H1 (cell line): ENCODE results near the gene CFAP61. TPM values are rescaled to one million over a fixed set of nuclear protein-coding genes. Genes with fewer than 3 reads are reported as not detected.

Source experiments
- CTCF ChIA-PET: fragments of 300-600 bp; sonication (Branson Sonifier 250); formaldehyde crosslinking; loops from one replicate; lab custom pipeline; 2021; ENCODE audit not compliant: partially characterized antibody; lab: Charles Lee
- POLR2A ChIA-PET: fragments of 300-600 bp; sonication (Branson Sonifier 250); formaldehyde crosslinking; loops from one replicate; lab custom pipeline; 2021; ENCODE audit warnings: inconsistent platforms; ENCODE audit not compliant: partially characterized antibody; lab: Charles Lee
- DNase-seq, 2 experiments: peaks; one replicate each; pipeline versions ENCODE4 v3.0.0 to v3.0.0-alpha.2; 2010 to 2022; ENCODE audit warnings: low spot score in 2 of 2, low read depth in 1 of 2, mixed read lengths in 1 of 2
- FAIRE-seq: peaks from 2 replicates; lab custom pipeline; 2011; peaks lifted over from hg19 to GRCh38; lab: Jason Lieb, UNC
- H2AFZ ChIP-seq: 2 replicates; pipeline ENCODE4 v1.8.1; 2012; ENCODE audit warnings: low read length, inconsistent platforms
- H2AK5ac ChIP-seq: 2 replicates; pipeline ENCODE4 v1.6.1; 2013; ENCODE audit warnings: low read depth, low read length
- H2BK120ac ChIP-seq: replicated peaks from 2 replicates; pipeline ENCODE3; 2013; ENCODE audit warnings: low read depth, low read length, inconsistent platforms
- H2BK12ac ChIP-seq: 2 replicates; pipeline ENCODE4 v1.6.1; 2013; ENCODE audit warnings: low read depth, low read length
- H2BK15ac ChIP-seq: 2 replicates; pipeline ENCODE4 v1.6.1; 2013; ENCODE audit warnings: low read length
- H2BK20ac ChIP-seq: 2 replicates; pipeline ENCODE4 v1.6.1; 2013; ENCODE audit warnings: low read length
- H2BK5ac ChIP-seq: 2 replicates; pipeline ENCODE4 v1.6.1; 2013; ENCODE audit warnings: low read depth, low read length
- H3K14ac ChIP-seq: 2 replicates; pipeline ENCODE4 v1.6.1; 2013; ENCODE audit warnings: inconsistent platforms; ENCODE audit not compliant: insufficient read length
- H3K18ac ChIP-seq: 2 replicates; pipeline ENCODE4 v1.6.1; 2013; ENCODE audit warnings: low read length; ENCODE audit errors: extremely low read depth
- H3K23ac ChIP-seq: 2 replicates; pipeline ENCODE4 v1.6.1; 2013; ENCODE audit warnings: inconsistent platforms; ENCODE audit not compliant: insufficient read length
- H3K23me2 ChIP-seq: 2 replicates; pipeline ENCODE4 v1.6.1; 2013; ENCODE audit warnings: low read depth, low read length
- H3K27ac ChIP-seq: 2 replicates; pipeline ENCODE4 v1.6.1; 2011; ENCODE audit warnings: low read depth, low read length, inconsistent platforms
- H3K27me3 ChIP-seq, 4 experiments: replicated peaks in 1 of 4; 1 replicate in 1 of 4; 2 replicates in 3 of 4; pipeline versions ENCODE4 v1.6.1 to v1.8.1; 2011 to 2013; ENCODE audit warnings: low read length in 3 of 4, mild to moderate bottlenecking in 3 of 4, inconsistent platforms in 2 of 4, mixed read lengths in 2 of 4, moderate library complexity in 1 of 4; ENCODE audit not compliant: control insufficient read depth in 3 of 4, insufficient read depth in 3 of 4; ENCODE audit errors: extremely low read depth in 1 of 4
- H3K36me3 ChIP-seq, 4 experiments: 2 replicates each; pipeline versions ENCODE4 v1.6.1 to v1.8.1; 2011 to 2013; ENCODE audit warnings: mild to moderate bottlenecking in 4 of 4, low read length in 3 of 4, moderate library complexity in 2 of 4, control low read depth in 1 of 4, inconsistent platforms in 1 of 4; ENCODE audit not compliant: insufficient read depth in 4 of 4, control insufficient read depth in 2 of 4
- H3K4ac ChIP-seq: replicated peaks from 2 replicates; pipeline ENCODE3; 2013; ENCODE audit warnings: low read length, low read depth, mixed read lengths, inconsistent platforms; ENCODE audit not compliant: insufficient read length
- H3K4me1 ChIP-seq, 4 experiments: replicated peaks in 1 of 4; 1 replicate in 1 of 4; 2 replicates in 3 of 4; pipeline versions ENCODE4 v1.6.1 to v1.8.1; 2011 to 2013; ENCODE audit warnings: low read length in 3 of 4, inconsistent platforms in 2 of 4, mixed read lengths in 1 of 4; ENCODE audit not compliant: insufficient read depth in 4 of 4, control insufficient read depth in 3 of 4
- H3K4me2 ChIP-seq, 2 experiments: 2 replicates each; pipeline versions ENCODE4 v1.6.1 to v1.8.1; 2011 to 2013; ENCODE audit warnings: low read depth in 2 of 2, low read length in 2 of 2, control low read depth in 1 of 2, inconsistent platforms in 1 of 2, mild to moderate bottlenecking in 1 of 2; ENCODE audit not compliant: insufficient read depth in 1 of 2
- H3K4me3 ChIP-seq, 4 experiments: fragments of 200-600, 300-600 bp in 1 of 4; sonication (generic), shearing (Covaris generic), sonication (Bioruptor Twin) in 1 of 4; 2 replicates each; pipeline versions ENCODE4 v1.5.1 to v1.8.1; 2011 to 2016; ENCODE audit warnings: low read length in 4 of 4, low read depth in 3 of 4, control low read depth in 2 of 4, inconsistent platforms in 2 of 4, mild to moderate bottlenecking in 2 of 4, mixed read lengths in 1 of 4, moderate library complexity in 1 of 4; ENCODE audit not compliant: insufficient read depth in 2 of 4; ENCODE audit errors: extremely low read depth in 1 of 4
- H3K56ac ChIP-seq: replicated peaks from 2 replicates; pipeline ENCODE3; 2013; ENCODE audit warnings: low read depth, mild to moderate bottlenecking, mixed read lengths, low read length, inconsistent platforms; ENCODE audit not compliant: insufficient read length
- H3K79me1 ChIP-seq: 2 replicates; pipeline ENCODE4 v1.6.1; 2013; ENCODE audit warnings: low read depth, low read length, control low read depth
- H3K79me2 ChIP-seq, 2 experiments: 2 replicates each; pipeline versions ENCODE4 v1.6.1 to v1.8.1; 2012 to 2013; ENCODE audit warnings: low read length in 2 of 2, mild to moderate bottlenecking in 2 of 2, inconsistent platforms in 1 of 2; ENCODE audit not compliant: insufficient read depth in 2 of 2, control insufficient read depth in 1 of 2
- H3K9ac ChIP-seq, 4 experiments: replicated peaks in 1 of 4; 1 replicate in 1 of 4; 2 replicates in 3 of 4; pipeline versions ENCODE4 v1.6.1 to v1.8.1; 2011 to 2013; ENCODE audit warnings: low read depth in 3 of 4, low read length in 3 of 4, control low read depth in 2 of 4, mild to moderate bottlenecking in 2 of 4, moderate library complexity in 2 of 4, inconsistent platforms in 1 of 4; ENCODE audit errors: extremely low read depth in 1 of 4
- H3K9me3 ChIP-seq, 2 experiments: 2 replicates each; pipeline versions ENCODE4 v1.6.1 to v1.8.1; 2012 to 2013; ENCODE audit warnings: mild to moderate bottlenecking in 2 of 2, moderate library complexity in 2 of 2, control low read depth in 1 of 2, inconsistent platforms in 1 of 2, low read depth in 1 of 2, low read length in 1 of 2, mixed read lengths in 1 of 2; ENCODE audit not compliant: insufficient read depth in 2 of 2
- H4K20me1 ChIP-seq, 2 experiments: replicated peaks in 1 of 2; 2 replicates each; pipeline versions ENCODE3 to v1.8.1; 2011 to 2013; ENCODE audit warnings: inconsistent platforms in 2 of 2, low read length in 2 of 2, mild to moderate bottlenecking in 1 of 2; ENCODE audit not compliant: insufficient read depth in 2 of 2, control insufficient read depth in 1 of 2
- H4K5ac ChIP-seq: 2 replicates; pipeline ENCODE4 v1.6.1; 2013; ENCODE audit warnings: low read length, low read depth, mixed read lengths, inconsistent platforms; ENCODE audit not compliant: insufficient read length
- H4K8ac ChIP-seq: 2 replicates; pipeline ENCODE4 v1.8.0; 2013; ENCODE audit warnings: mild to moderate bottlenecking, moderate library complexity, low read length, inconsistent platforms; ENCODE audit not compliant: insufficient read depth; ENCODE audit errors: extremely low read depth
- H4K91ac ChIP-seq: replicated peaks from 2 replicates; pipeline ENCODE3; 2013; ENCODE audit warnings: low read length, mixed read lengths, inconsistent platforms; ENCODE audit not compliant: insufficient read length
- CHD2 ChIP-seq: IDR thresholded peaks from 2 replicates; pipeline ENCODE4 v1.6.1; 2012; ENCODE audit warnings: low read length, improper control_type of control experiment
- GTF2F1 ChIP-seq: IDR thresholded peaks from 2 replicates; pipeline ENCODE4 v1.6.1; 2012; ENCODE audit warnings: low read depth, low read length, improper control_type of control experiment, borderline replicate concordance
- HDAC2 ChIP-seq, 2 experiments: fragments of 300-600 bp in 1 of 2; sonication (generic) in 1 of 2; IDR thresholded peaks; 2 replicates each; pipeline ENCODE4 v1.6.1; 2011 to 2012; ENCODE audit warnings: low read depth in 2 of 2, low read length in 2 of 2, mild to moderate bottlenecking in 2 of 2, moderate library complexity in 2 of 2, borderline replicate concordance in 1 of 2, inconsistent platforms in 1 of 2
- KDM4A ChIP-seq: IDR thresholded peaks from one replicate; pipeline ENCODE4 v1.7.1; 2012; ENCODE audit warnings: low read depth, mild to moderate bottlenecking, moderate library complexity, low read length, inconsistent platforms; ENCODE audit not compliant: severe bottlenecking
- KDM5A ChIP-seq: fragments of 200-600 bp; IDR thresholded peaks from 2 replicates; pipeline ENCODE4 v1.7.1; 2012; ENCODE audit warnings: mild to moderate bottlenecking, low read length, inconsistent platforms, mixed read lengths
- SIN3A ChIP-seq, 2 experiments: IDR thresholded peaks in 1 of 2; conservative IDR thresholded peaks in 1 of 2; 2 replicates each; pipeline ENCODE4 v1.6.1; 2011 to 2012; ENCODE audit warnings: low read length in 2 of 2, improper control_type of control experiment in 1 of 2, low read depth in 1 of 2, mild to moderate bottlenecking in 1 of 2
- SP1 ChIP-seq: IDR thresholded peaks from 2 replicates; pipeline ENCODE4 v1.6.1; 2011; ENCODE audit warnings: low read depth, low read length
- SP4 ChIP-seq: IDR thresholded peaks from 2 replicates; pipeline ENCODE4 v1.6.1; 2012; ENCODE audit warnings: low read length, inconsistent platforms
- SUZ12 ChIP-seq: fragments of 200-600 bp; sonication (generic); IDR thresholded peaks from 2 replicates; pipeline ENCODE4 v1.6.1; 2012; ENCODE audit warnings: mild to moderate bottlenecking, inconsistent platforms, low read length, moderate library complexity, mixed read lengths
- TAF7 ChIP-seq: optimal IDR thresholded peaks from 2 replicates; pipeline ENCODE3; 2011; ENCODE audit warnings: low read depth, mild to moderate bottlenecking, inconsistent platforms, low read length, moderate library complexity, borderline replicate concordance
- TBP ChIP-seq: IDR thresholded peaks from 2 replicates; pipeline ENCODE4 v1.6.1; 2011; ENCODE audit warnings: low read depth, low read length, improper control_type of control experiment
- WGBS, 2 experiments: shearing (Covaris generic) in 1 of 2; methylation state at CpG; one replicate each; pipeline versions ENCODE4 v1.1.6 to v1.1.7; 2013 to 2015; ENCODE audit warnings: low lambda C conversion rate in 2 of 2, mixed read lengths in 2 of 2, inconsistent platforms in 1 of 2, low coverage in 1 of 2, missing lambda C conversion rate in 1 of 2; ENCODE audit not compliant: insufficient replicate concordance in 2 of 2, insufficient coverage in 1 of 2, insufficient read length in 1 of 2; ENCODE audit errors: extremely low coverage in 1 of 2, missing lambda C conversion rate in 1 of 2; 5-methylcytosine and 5-hydroxymethylcytosine counted together
- polyA plus RNA-seq, 7 experiments: library from polyadenylated mRNA; depleted of rRNA in 3 of 7; stranded (reverse) in 5 of 7; unstranded in 2 of 7; fragments of >200 nt in 5 of 7; fragments of 200-250 nt in 2 of 7; gene quantifications; 1 replicate in 5 of 7; 2 replicates in 1 of 7; 4 replicates in 1 of 7; pipeline versions ENCODE4 v1.2.1 to v1.2.3, GENCODE V29; 2011 to 2013; ENCODE audit warnings: missing spikeins in 2 of 7, mixed read lengths in 2 of 7
- total RNA-seq: library from RNA; stranded (reverse); fragmentation: NEBNext Ultra II Directional; extraction: Animal tissue kit (Norgen Biotek cat#: 25700); gene quantifications from 2 replicates; pipeline ENCODE4 v1.2.1, GENCODE V29; 2021
- TF ChIP-seq, protein P1 (sequence below): IDR thresholded peaks from 2 replicates; pipeline ENCODE4 v1.6.1; 2012; ENCODE audit warnings: inconsistent platforms

CFAP61 gene
- total and polyA plus RNA-seq, 2 of the 8 experiments (the other 6 are each of a cell fraction or from before 2014, with no cell fraction given), result 0.29 to 0.61 TPM

- H2BK5ac ChIP-seq, result no peak overlapping the region
- no peak overlapping the region for H4K5ac ChIP-seq
- no peak overlapping the region for H3K23ac ChIP-seq
- no peak overlapping the region for H2AK5ac ChIP-seq
- POLR2A ChIA-PET, result interaction anchor here (0.7 kb wide), 1 partner anchor 151 kb away, joined by 3 read pairs; no protein-coding TSS in a partner anchor
- no peak overlapping the region for H3K4ac ChIP-seq
- H3K27me3 ChIP-seq, result no peaks in the 10 kb centered on the region
- no peak overlapping the region for H2BK15ac ChIP-seq
- 85% methylated on average over 5 of the region's 5 CpGs; no CpG with 5 or more reads in 1 of the 2 experiments for whole genome bisulfite sequencing, 2 experiments
- H4K8ac ChIP-seq, result no peak overlapping the region
- H4K20me1 ChIP-seq, result no peaks in the 10 kb centered on the region
- no peaks in the 10 kb centered on the region for H3K79me1 ChIP-seq
- H3K79me2 ChIP-seq, result no peaks in the 10 kb centered on the region
- H3K4me3 ChIP-seq, result no peak overlapping the region
- H3K9ac ChIP-seq, result no peak overlapping the region
- H2BK120ac ChIP-seq, result no peak overlapping the region
- no peak overlapping the region for H3K4me2 ChIP-seq
- CTCF ChIA-PET, result interaction anchor here (0.7 to 1.9 kb wide), 9 partner anchors 10 to 147 kb away, joined by 3 to 5 read pairs (median 3); no protein-coding TSS in a partner anchor
- H3K56ac ChIP-seq, result no peak overlapping the region
- H3K18ac ChIP-seq, result no peak overlapping the region
- H2BK20ac ChIP-seq, result no peak overlapping the region
- FAIRE-seq (no peak), DNase-seq (no peak)
- no peaks in the 10 kb centered on the region for H3K23me2 ChIP-seq
- no peak overlapping the region for H2BK12ac ChIP-seq
- H3K9me3 ChIP-seq, result peaks cover 3 to 5% of the 10 kb centered on the region in 2 experiments; a peak in 2 of 4 replicates
- H4K91ac ChIP-seq, result no peak overlapping the region
- H2AFZ ChIP-seq, result no peak overlapping the region
- H3K4me1 ChIP-seq, result no peaks in the 10 kb centered on the region
- no peak overlapping the region for H3K14ac ChIP-seq
- H3K36me3 ChIP-seq, result no peaks in the 10 kb centered on the region
- H3K27ac ChIP-seq, result no peak overlapping the region
- TF ChIP-seq SP1 (no peak), SIN3A (conservative IDR thresholded peaks at IDR 0.05 in 1 of 2, IDR thresholded peaks at IDR 0.05 in 1 of 2; ENCODE audit: low read depth in 1 of 2, low read length in 2 of 2) (no peak), KDM5A (no peak), KDM4A (no peak), GTF2F1 (no peak), SP4 (no peak), HDAC2 (IDR thresholded peaks at IDR 0.05; ENCODE audit: borderline replicate concordance in 1 of 2, low read depth in 2 of 2, low read length in 2 of 2) (no peak), CHD2 (no peak), TAF7 (no peak), TBP (no peak), SUZ12 (no peak)
- TF ChIP-seq, protein P1, sequence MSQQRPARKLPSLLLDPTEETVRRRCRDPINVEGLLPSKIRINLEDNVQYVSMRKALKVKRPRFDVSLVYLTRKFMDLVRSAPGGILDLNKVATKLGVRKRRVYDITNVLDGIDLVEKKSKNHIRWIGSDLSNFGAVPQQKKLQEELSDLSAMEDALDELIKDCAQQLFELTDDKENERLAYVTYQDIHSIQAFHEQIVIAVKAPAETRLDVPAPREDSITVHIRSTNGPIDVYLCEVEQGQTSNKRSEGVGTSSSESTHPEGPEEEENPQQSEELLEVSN, result no peak
Observed at GRCh38 chr20:20213526-20214121, 161.3 kb downstream of the CFAP61 start.
